Lower leg skin (tissue), 3 donors: ENCODE results near the gene PRRT3.

ENCODE experiments used
- CTCF ChIP-seq, 3 donors: fragments of 450-650 bp; IDR thresholded peaks; one replicate each; pipeline ENCODE4 v1.5.1; 2016; ENCODE audit warnings: antibody characterized with exemption in 3 of 3, mild to moderate bottlenecking in 3 of 3, moderate library complexity in 2 of 3
- POLR2A ChIP-seq, 2 donors: fragments of 450-650 bp; IDR thresholded peaks; one replicate each; pipeline ENCODE4 v1.6.1; 2016 to 2017; ENCODE audit warnings: antibody characterized with exemption in 2 of 2, mild to moderate bottlenecking in 1 of 2, moderate library complexity in 1 of 2

- TF ChIP-seq POLR2A (IDR thresholded peaks at IDR 0.05) (no peak), CTCF (IDR thresholded peaks at IDR 0.05) (no peak)
These were observed 3.1 kb downstream of the PRRT3 start for GRCh38 chr3:9949115-9949514.
